HepG2 (cell line): ENCODE results near the gene LYPD6. TPM values are rescaled to one million over a fixed set of nuclear protein-coding genes. Genes with fewer than 3 reads are reported as not detected.
A peak's percentile ranks its signal among the peaks of the same experiment; 100 is the strongest.

Source experiments
- ATAC-seq: fragments of 200-7000 bp; cut with Tn5 transposase; 3 replicates; pipeline ENCODE4 v1.9.1; 2020; ENCODE audit warnings: mild to moderate bottlenecking, moderate library complexity
- BruUV-seq: library from RNA; stranded (reverse); fragments of 400-500 nt; replicated peaks from 2 replicates; lab custom pipeline; 2021; lab: Mats Ljungman, UMichigan
- CTCF ChIA-PET: fragments of 300-600 bp; formaldehyde crosslinking; extraction: SDS; loops from one replicate; lab custom pipeline; 2021; ENCODE audit warnings: low total read pairs, inconsistent platforms, low intra/inter-chr PET ratio; lab: Yijun Ruan, JAX
- POLR2A ChIA-PET: fragments of 350-600 bp; sonication (Branson Sonifier 250); formaldehyde crosslinking; loops from one replicate; lab custom pipeline; 2020; ENCODE audit warnings: antibody characterized with exemption, inconsistent platforms; lab: Yijun Ruan, JAX
- DNase-seq: peaks from one replicate; pipeline ENCODE4 v3.0.0-alpha.2; 2015; ENCODE audit warnings: low spot score
- FAIRE-seq: peaks from 3 replicates; lab custom pipeline; 2011; peaks lifted over from hg19 to GRCh38; lab: Jason Lieb, UNC
- H2AFZ ChIP-seq: one replicate; pipeline ENCODE4 v1.6.1; 2011; ENCODE audit warnings: low read length, inconsistent platforms
- H3K27ac ChIP-seq: fragments of 300-600 bp; 3 replicates; pipeline ENCODE4 v1.8.0; 2011; ENCODE audit warnings: mixed run types, mild to moderate bottlenecking, mixed read lengths, low read length, inconsistent platforms; ENCODE audit not compliant: insufficient read depth; ENCODE audit errors: extremely low read length
- H3K27me3 ChIP-seq, 2 experiments: fragments of 200-600 bp in 1 of 2; 2 replicates in 1 of 2; 3 replicates in 1 of 2; pipeline versions ENCODE4 v1.6.0 to v1.8.0; 2011; ENCODE audit warnings: low read length in 2 of 2, mild to moderate bottlenecking in 2 of 2, moderate library complexity in 2 of 2, inconsistent platforms in 1 of 2; ENCODE audit not compliant: insufficient read depth in 2 of 2, control insufficient read depth in 1 of 2
- H3K36me3 ChIP-seq, 2 experiments: fragments of 200-600 bp in 1 of 2; replicated peaks in 1 of 2; 2 replicates in 1 of 2; 3 replicates in 1 of 2; pipeline versions ENCODE4 v1.5.1 to v1.8.0; 2011; ENCODE audit warnings: low read length in 2 of 2, inconsistent platforms in 1 of 2; ENCODE audit not compliant: insufficient read depth in 2 of 2, control insufficient read depth in 1 of 2
- H3K4me1 ChIP-seq: 2 replicates; pipeline ENCODE4 v1.5.1; 2012; ENCODE audit warnings: low read length, inconsistent platforms; ENCODE audit not compliant: insufficient read depth
- H3K4me2 ChIP-seq: 2 replicates; pipeline ENCODE4 v1.6.0; 2011; ENCODE audit warnings: low read depth, low read length, inconsistent platforms
- H3K4me3 ChIP-seq, 3 experiments: fragments of 200-600 bp in 1 of 3; sonication (generic), shearing (Covaris generic) in 1 of 3; replicated peaks in 1 of 3; 2 replicates each; pipeline ENCODE4 v1.5.1; 2011 to 2016; ENCODE audit warnings: low read length in 3 of 3, inconsistent platforms in 2 of 3, low read depth in 2 of 3, mild to moderate bottlenecking in 2 of 3, control low read depth in 1 of 3, mixed read lengths in 1 of 3; ENCODE audit not compliant: insufficient read depth in 1 of 3
- H3K79me2 ChIP-seq: one replicate; pipeline ENCODE4 v1.6.1; 2011; ENCODE audit warnings: low read length, inconsistent platforms; ENCODE audit not compliant: insufficient read depth
- H3K9ac ChIP-seq: 2 replicates; pipeline ENCODE4 v1.6.0; 2011; ENCODE audit warnings: mild to moderate bottlenecking, low read depth, low read length, inconsistent platforms; ENCODE audit not compliant: insufficient read depth
- H3K9me3 ChIP-seq: 2 replicates; pipeline ENCODE4 v1.5.1; 2012; ENCODE audit warnings: mild to moderate bottlenecking, low read length
- H4K20me1 ChIP-seq: 2 replicates; pipeline ENCODE4 v1.6.0; 2011; ENCODE audit warnings: inconsistent platforms, mild to moderate bottlenecking, low read length, moderate library complexity; ENCODE audit not compliant: insufficient read depth
- EP300 ChIP-seq, 3 experiments: sonication (generic) in 1 of 3; formaldehyde crosslinking in 1 of 3; IDR thresholded peaks; 2 replicates each; pipeline versions ENCODE4 v1.5.1 to v1.6.1; 2011 to 2020; ENCODE audit warnings: low read depth in 2 of 3, low read length in 2 of 3, borderline replicate concordance in 1 of 3, improper control_type of control experiment in 1 of 3, mild to moderate bottlenecking in 1 of 3, missing genetic modification reagents in 1 of 3, moderate library complexity in 1 of 3
- NFYB ChIP-seq: sonication (generic); formaldehyde crosslinking; IDR thresholded peaks from 2 replicates; pipeline ENCODE4 v1.4.0; 2020; ENCODE audit warnings: missing genetic modification reagents
- NFYC ChIP-seq: IDR thresholded peaks from 2 replicates; pipeline ENCODE4 v1.6.1; 2016; ENCODE audit warnings: missing genetic modification reagents, missing compliant biosample characterization
- RFX3 ChIP-seq: IDR thresholded peaks from 2 replicates; pipeline ENCODE4 v1.6.1; 2016; ENCODE audit warnings: missing biosample characterization, missing genetic modification reagents
- SIX4 ChIP-seq: sonication (generic); formaldehyde crosslinking; IDR thresholded peaks from 2 replicates; pipeline ENCODE4 v1.4.0; 2020; ENCODE audit warnings: missing genetic modification reagents
- ZFP41 ChIP-seq: sonication (generic); formaldehyde crosslinking; IDR thresholded peaks from 2 replicates; pipeline ENCODE4 v1.4.0; 2020; ENCODE audit warnings: mild to moderate bottlenecking, missing genetic modification reagents, borderline replicate concordance
- ZNF124 ChIP-seq: sonication (generic); formaldehyde crosslinking; IDR thresholded peaks from 2 replicates; pipeline ENCODE4 v1.4.0; 2020; ENCODE audit warnings: missing genetic modification reagents
- ZNF430 ChIP-seq: sonication (generic); formaldehyde crosslinking; IDR thresholded peaks from 2 replicates; pipeline ENCODE4 v1.9.0; 2021; ENCODE audit warnings: mild to moderate bottlenecking, missing genetic modification reagents
- ZNF510 ChIP-seq: sonication (generic); formaldehyde crosslinking; IDR thresholded peaks from 2 replicates; pipeline ENCODE4 v1.4.0; 2020; ENCODE audit warnings: low read depth, mild to moderate bottlenecking, missing genetic modification reagents
- ZNF749 ChIP-seq: sonication (generic); formaldehyde crosslinking; IDR thresholded peaks from 2 replicates; pipeline ENCODE4 v1.8.0; 2022; ENCODE audit warnings: mild to moderate bottlenecking, missing genetic modification reagents, moderate library complexity, borderline replicate concordance
- ZNF782 ChIP-seq: sonication (generic); formaldehyde crosslinking; IDR thresholded peaks from 2 replicates; pipeline ENCODE4 v1.4.0; 2020; ENCODE audit warnings: missing genetic modification reagents, mild to moderate bottlenecking, borderline replicate concordance
- ZSCAN21 ChIP-seq: sonication (generic); formaldehyde crosslinking; IDR thresholded peaks from 2 replicates; pipeline ENCODE4 v1.8.0; 2022; ENCODE audit warnings: mild to moderate bottlenecking, missing genetic modification reagents, moderate library complexity, borderline replicate concordance
- WGBS: methylation state at CpG from one replicate; pipeline ENCODE4 v1.1.6; 2017; ENCODE audit warnings: low lambda C conversion rate; 5-methylcytosine and 5-hydroxymethylcytosine counted together
- in situ Hi-C: cut with HindIII; loops from 2 replicates; pipeline ENCODE4 v1.10.0; 2017; ENCODE audit warnings: low pct_unique_long_range_greater_than_20kb; ENCODE audit not compliant: extremely low pct_ligation_motif_present
- intact Hi-C: fragments of 100-400 bp; cut with micrococcal nuclease; formaldehyde crosslinking; loops from one replicate; pipeline ENCODE4 v1.10.0; 2022; ENCODE audit not compliant: unreplicated experiment
- polyA plus RNA-seq, 8 experiments: library from polyadenylated mRNA; depleted of rRNA in 3 of 8; stranded (reverse) in 7 of 8; unstranded in 1 of 8; fragments of >200 nt; fragmentation: Illumina TruSeq in 4 of 8; extraction: Trizol in 4 of 8; gene quantifications; 2 replicates each; pipeline versions ENCODE4 v1.2.1 to v1.2.3, GENCODE V29; 2011 to 2016; ENCODE audit warnings: low read depth in 4 of 8, missing spikeins in 1 of 8, mixed read lengths in 1 of 8; ENCODE audit not compliant: insufficient read depth in 1 of 8
- total RNA-seq, 5 experiments: library from RNA; depleted of rRNA; stranded (reverse); fragments of >200 nt; fragmentation: Illumina TruSeq; extraction: Trizol; gene quantifications; 2 replicates each; pipeline ENCODE4 v1.2.3, GENCODE V29; 2016; ENCODE audit warnings: low read depth in 1 of 5
- TF ChIP-seq, protein P1 (sequence below), 2 experiments: sonication (generic) in 1 of 2; formaldehyde crosslinking in 1 of 2; IDR thresholded peaks; 2 replicates each; pipeline versions ENCODE4 v1.5.1 to v1.6.1; 2011 to 2020; ENCODE audit warnings: borderline replicate concordance in 1 of 2, low read depth in 1 of 2, low read length in 1 of 2, mild to moderate bottlenecking in 1 of 2, missing genetic modification reagents in 1 of 2, moderate library complexity in 1 of 2

LYPD6 gene
- total and polyA plus RNA-seq, 2 of the 13 experiments (the other 11 are each of a cell fraction or from before 2014, with no cell fraction given) = 0.01 to 0.07 TPM

DNA sequence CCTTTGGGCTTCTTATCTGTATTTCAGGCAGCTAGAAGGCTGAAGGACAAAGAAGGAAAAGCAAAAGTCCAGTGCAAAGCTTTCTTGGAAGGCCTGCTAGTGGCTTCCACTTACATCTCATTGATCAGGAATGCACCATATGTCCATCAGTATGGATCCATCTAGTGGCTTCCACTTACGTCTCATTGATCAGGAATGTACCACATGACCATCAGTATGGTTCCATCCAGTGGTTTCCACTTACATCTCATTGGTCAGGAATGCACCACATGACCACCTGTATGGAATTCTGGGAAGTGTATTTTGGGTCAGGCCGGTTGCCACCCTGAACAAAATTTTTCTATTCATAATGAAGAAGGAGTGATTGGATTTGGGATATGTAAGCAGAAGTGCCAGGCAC, 70.6 kb downstream of the LYPD6 start:
- ChIA-PET POLR2A (no interaction called here), CTCF (no interaction called here)
- intact Hi-C loops = no loop called here
- H3K9me3 ChIP-seq = no peaks in the 10 kb centered on the region
- ATAC-seq (no peak), DNase-seq (no peak), FAIRE-seq (no peak)
- WGBS = 57% methylated on average over 2 of the region's 2 CpGs
- H3K4me1 ChIP-seq = peaks cover 7% of the 10 kb centered on the region; the same call in 1 of the 2 replicates
- no peaks in the 10 kb centered on the region for H3K36me3 ChIP-seq
- H3K4me2 ChIP-seq = no peak overlapping the region
- no peak for TF ChIP-seq ZNF124 (CRISPR knock-in tag)
- peak; percentile 21; the same call in 1 of the 2 replicates for TF ChIP-seq NFYC
- no peak for TF ChIP-seq RFX3 (CRISPR knock-in tag)
- no peak for TF ChIP-seq ZNF749
- TF ChIP-seq NFYB (CRISPR knock-in tag) = peak; percentile 55
- no peak for TF ChIP-seq ZFP41
- TF ChIP-seq ZNF782 (CRISPR knock-in tag) = no peak
- no peak for TF ChIP-seq ZNF430 (CRISPR knock-in tag)
- TF ChIP-seq SIX4 = no peak
- TF ChIP-seq EP300 (IDR thresholded peaks at IDR 0.05; ENCODE audit: low read depth in 2 of 2, low read length in 2 of 2) = no peak
- TF ChIP-seq EP300 (CRISPR knock-in tag; IDR thresholded peaks at IDR 0.05; ENCODE audit: borderline replicate concordance) = no peak
- TF ChIP-seq ZSCAN21 = no peak
- no peak for TF ChIP-seq ZNF510 (CRISPR knock-in tag)
- TF ChIP-seq, protein P1, sequence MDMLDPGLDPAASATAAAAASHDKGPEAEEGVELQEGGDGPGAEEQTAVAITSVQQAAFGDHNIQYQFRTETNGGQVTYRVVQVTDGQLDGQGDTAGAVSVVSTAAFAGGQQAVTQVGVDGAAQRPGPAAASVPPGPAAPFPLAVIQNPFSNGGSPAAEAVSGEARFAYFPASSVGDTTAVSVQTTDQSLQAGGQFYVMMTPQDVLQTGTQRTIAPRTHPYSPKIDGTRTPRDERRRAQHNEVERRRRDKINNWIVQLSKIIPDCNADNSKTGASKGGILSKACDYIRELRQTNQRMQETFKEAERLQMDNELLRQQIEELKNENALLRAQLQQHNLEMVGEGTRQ (IDR thresholded peaks at IDR 0.05; ENCODE audit: low read depth, low read length) = peak; percentile 11; the same call in 1 of the 2 replicates
- TF ChIP-seq, protein P1 (CRISPR knock-in tag; IDR thresholded peaks at IDR 0.05; ENCODE audit: borderline replicate concordance) = no peak
- no peak overlapping the region for H3K27ac ChIP-seq
- H4K20me1 ChIP-seq = no peaks in the 10 kb centered on the region
- no peak overlapping the region for H3K4me3 ChIP-seq
- in situ Hi-C loops = no loop called here
- H3K27me3 ChIP-seq = no peaks in the 10 kb centered on the region
- no peak overlapping the region for H3K9ac ChIP-seq
- BruUV-seq = no TSS peak
- H2AFZ ChIP-seq = no peak overlapping the region
- no peaks in the 10 kb centered on the region for H3K79me2 ChIP-seq
